Ovary (tissue), 3 donors: Measurements from ENCODE around the gene USP31.

Source experiments
- POLR2A ChIP-seq: fragments of 450-650 bp; IDR thresholded peaks from one replicate; pipeline ENCODE4 v1.6.1; 2017; ENCODE audit warnings: antibody characterized with exemption, mild to moderate bottlenecking, moderate library complexity
- TF ChIP-seq, protein P1 (sequence below), 3 donors: fragments of 450-650 bp in 2 of 3; fragments of 200-600 bp in 1 of 3; IDR thresholded peaks; one replicate each; pipeline versions ENCODE4 v1.5.1 to v1.8.0; 2016 to 2022; ENCODE audit warnings: antibody characterized with exemption in 3 of 3, mild to moderate bottlenecking in 1 of 3
- donor health status: DM: no; HTN: no; CAD: no.

GRCh38 chr16:23129686-23130085 is 19.6 kb downstream of the USP31 start:
- TF ChIP-seq, protein P1, sequence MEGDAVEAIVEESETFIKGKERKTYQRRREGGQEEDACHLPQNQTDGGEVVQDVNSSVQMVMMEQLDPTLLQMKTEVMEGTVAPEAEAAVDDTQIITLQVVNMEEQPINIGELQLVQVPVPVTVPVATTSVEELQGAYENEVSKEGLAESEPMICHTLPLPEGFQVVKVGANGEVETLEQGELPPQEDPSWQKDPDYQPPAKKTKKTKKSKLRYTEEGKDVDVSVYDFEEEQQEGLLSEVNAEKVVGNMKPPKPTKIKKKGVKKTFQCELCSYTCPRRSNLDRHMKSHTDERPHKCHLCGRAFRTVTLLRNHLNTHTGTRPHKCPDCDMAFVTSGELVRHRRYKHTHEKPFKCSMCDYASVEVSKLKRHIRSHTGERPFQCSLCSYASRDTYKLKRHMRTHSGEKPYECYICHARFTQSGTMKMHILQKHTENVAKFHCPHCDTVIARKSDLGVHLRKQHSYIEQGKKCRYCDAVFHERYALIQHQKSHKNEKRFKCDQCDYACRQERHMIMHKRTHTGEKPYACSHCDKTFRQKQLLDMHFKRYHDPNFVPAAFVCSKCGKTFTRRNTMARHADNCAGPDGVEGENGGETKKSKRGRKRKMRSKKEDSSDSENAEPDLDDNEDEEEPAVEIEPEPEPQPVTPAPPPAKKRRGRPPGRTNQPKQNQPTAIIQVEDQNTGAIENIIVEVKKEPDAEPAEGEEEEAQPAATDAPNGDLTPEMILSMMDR (IDR thresholded peaks at IDR 0.05) = no peak
- TF ChIP-seq POLR2A = no peak
